ENCODE results near the gene MYO6.

Gene MYO6

DNA sequence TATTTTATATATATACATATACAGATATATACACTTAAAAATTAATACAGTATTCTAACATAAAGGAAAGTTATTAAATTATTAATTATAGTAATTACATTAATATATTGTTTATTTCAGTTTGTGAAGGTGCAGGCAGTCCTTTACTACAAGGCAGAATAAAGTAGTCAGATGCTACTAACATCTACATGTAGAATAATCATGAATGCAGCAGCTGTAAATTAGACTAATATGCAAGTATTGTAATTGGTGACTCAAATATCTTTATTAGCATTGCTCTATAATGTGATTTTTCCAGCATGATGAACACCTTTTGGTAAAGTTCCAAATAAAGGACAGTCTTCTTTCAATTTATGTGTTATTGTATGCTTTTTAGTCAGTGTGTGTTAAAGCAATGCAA is 17.3 kb downstream of the MYO6 start:
- no peak for DNase-seq (ENCODE audit: low spot score)

- no peak for DNase-seq (ENCODE audit: low spot score)
Measured at GRCh38 chr6:75770844-75771243, 21.8 kb downstream of the MYO6 start.

DNA sequence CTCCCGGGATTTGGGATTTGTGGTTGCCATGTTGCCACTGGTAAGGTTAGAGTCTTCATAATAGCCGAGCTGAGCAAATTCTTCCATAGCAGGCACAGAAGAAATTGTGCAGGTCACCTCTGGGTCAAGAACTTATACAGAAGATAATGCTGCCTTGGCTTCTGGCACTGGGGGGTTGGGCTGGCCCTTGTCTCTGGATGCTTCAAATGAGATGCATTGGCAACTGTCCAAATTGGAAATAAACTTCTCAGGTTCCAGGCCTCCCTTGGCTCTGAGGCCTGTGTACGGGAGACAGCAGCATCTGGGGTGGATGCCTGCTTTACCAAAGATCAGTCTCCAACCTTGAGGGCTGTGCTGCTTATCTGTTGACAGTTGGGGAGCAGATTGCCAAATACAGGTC is 26.2 kb downstream of the MYO6 start:
- no peak for DNase-seq (ENCODE audit: low spot score)

GRCh38 chr6:75776461-75776860 is 27.4 kb downstream of the MYO6 start:
- no peak for DNase-seq (ENCODE audit: low spot score)

GRCh38 chr6:75778757-75779156 is 29.7 kb downstream of the MYO6 start:
- DNase-seq (ENCODE audit: low spot score): no peak

GRCh38 chr6:75786152-75786551 is 37.1 kb downstream of the MYO6 start:
- no peak for DNase-seq (ENCODE audit: low spot score)

- no peak for DNase-seq (ENCODE audit: low spot score)
Measured at GRCh38 chr6:75788894-75789293, 39.9 kb downstream of the MYO6 start.

- DNase-seq (ENCODE audit: low spot score): no peak
Measured at GRCh38 chr6:75791881-75792280, 42.8 kb downstream of the MYO6 start.

- DNase-seq (ENCODE audit: low spot score): no peak
Measured at GRCh38 chr6:75794351-75794846, 45.4 kb downstream of the MYO6 start.

- DNase-seq (ENCODE audit: low spot score): no peak
Measured at GRCh38 chr6:75794954-75795739, 46.1 kb downstream of the MYO6 start.

- no peak for DNase-seq (ENCODE audit: low spot score)
Measured at GRCh38 chr6:75796723-75797122, 47.7 kb downstream of the MYO6 start.

DNA sequence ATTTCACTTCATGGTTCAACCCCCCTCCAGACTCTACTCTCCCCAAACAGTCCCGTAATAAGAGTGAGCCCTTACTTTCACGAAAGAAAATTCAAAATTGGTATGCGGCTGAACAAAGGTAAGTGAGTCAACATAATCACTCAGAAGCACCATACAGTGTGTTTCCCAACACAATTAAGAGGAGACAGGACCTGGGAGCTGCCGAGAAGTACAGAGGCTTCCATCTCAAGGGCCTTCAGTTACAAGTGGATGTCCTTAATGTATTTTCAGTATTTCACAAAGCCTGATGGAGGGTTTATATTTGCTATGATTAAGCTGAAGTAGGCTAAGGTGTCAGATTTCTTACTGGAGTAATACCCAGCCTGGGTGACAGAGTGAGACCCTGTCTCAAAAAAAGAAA is 51.1 kb downstream of the MYO6 start:
- no peak for DNase-seq (ENCODE audit: low spot score)

DNA sequence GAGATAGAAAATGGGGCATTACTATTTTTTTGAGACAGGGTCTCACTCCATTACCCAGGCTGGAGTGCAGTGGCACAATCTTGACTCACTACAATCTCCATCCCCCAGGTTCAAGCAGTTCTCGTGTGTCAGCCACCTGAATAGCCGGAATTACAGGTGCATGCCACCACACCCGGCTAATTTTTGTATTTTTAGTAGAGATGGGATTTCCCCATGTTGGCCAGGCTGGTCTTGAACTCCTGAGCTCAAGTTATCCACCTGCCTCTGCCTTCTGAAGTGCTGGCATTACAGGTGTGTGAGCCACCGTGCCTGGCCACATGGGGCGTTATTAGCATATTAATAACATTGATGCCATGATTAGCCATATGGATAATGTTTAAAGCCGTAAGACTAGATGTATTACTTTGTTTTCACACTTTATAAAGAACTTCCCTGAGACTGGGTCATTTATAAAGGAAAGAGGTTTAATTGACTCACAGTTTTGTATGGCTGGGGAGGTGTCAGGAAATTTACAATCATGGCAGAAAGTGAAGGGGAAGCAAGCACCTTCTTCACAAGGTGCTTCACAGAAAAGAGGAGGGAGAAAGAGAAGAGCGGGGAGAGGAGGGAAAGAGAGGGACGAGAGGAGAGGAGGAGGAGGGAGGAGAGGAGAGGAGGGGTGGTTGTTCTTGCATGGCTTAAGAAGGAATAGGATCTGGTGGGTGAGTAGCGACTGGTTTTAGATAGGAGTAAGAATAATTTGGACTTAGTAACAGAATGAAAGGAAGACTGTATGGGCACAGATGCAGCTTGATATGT is 51.9 kb downstream of the MYO6 start:
- no peak for DNase-seq (ENCODE audit: low spot score)

GRCh38 chr6:75802366-75802765 is 53.3 kb downstream of the MYO6 start:
- no peak for DNase-seq (ENCODE audit: low spot score)

- no peak for DNase-seq (ENCODE audit: low spot score)
Measured at GRCh38 chr6:75808507-75808906, 59.5 kb downstream of the MYO6 start.

GRCh38 chr6:75812560-75812959 is 63.5 kb downstream of the MYO6 start:
- DNase-seq (ENCODE audit: low spot score): no peak

- DNase-seq (ENCODE audit: low spot score): no peak
Measured at GRCh38 chr6:75813476-75814250, 64.6 kb downstream of the MYO6 start.

GRCh38 chr6:75815756-75816155 is 66.7 kb downstream of the MYO6 start:
- DNase-seq (ENCODE audit: low spot score): no peak

DNA sequence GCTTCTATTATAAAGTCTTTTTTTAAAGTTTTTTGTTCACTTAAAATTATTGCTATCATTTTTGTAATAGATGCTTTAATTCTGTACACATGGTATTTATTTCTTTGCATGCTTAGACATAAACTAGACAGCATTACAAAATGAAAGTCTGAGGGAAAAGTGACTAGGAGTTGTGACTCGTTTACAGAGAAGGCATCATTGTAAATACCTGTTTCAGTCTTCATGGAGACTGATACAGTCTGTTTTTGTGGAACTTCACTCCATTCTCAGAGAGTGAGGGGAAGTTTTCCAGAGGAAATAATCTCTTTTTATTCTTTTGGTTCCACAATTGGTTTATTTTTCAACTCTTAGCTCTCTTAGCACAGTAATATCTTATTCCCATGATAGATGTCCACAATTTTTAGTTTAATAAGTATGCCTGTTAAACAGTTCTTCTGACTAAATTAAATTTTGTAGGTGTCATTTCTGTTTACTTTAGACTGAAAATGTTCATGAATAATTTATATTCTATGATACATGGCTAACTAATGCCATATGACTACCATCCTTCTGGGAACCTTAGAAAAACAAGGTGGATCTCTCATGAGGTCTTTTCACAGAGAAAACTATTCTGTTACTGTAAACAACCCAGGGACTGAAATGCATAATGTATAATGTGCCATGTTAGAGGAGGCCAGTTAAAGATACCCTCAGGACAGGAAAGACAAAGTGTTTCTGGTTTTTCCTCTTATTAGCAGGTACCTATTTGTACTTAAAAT is 69.2 kb downstream of the MYO6 start:
- no peak for DNase-seq (ENCODE audit: low spot score)

DNA sequence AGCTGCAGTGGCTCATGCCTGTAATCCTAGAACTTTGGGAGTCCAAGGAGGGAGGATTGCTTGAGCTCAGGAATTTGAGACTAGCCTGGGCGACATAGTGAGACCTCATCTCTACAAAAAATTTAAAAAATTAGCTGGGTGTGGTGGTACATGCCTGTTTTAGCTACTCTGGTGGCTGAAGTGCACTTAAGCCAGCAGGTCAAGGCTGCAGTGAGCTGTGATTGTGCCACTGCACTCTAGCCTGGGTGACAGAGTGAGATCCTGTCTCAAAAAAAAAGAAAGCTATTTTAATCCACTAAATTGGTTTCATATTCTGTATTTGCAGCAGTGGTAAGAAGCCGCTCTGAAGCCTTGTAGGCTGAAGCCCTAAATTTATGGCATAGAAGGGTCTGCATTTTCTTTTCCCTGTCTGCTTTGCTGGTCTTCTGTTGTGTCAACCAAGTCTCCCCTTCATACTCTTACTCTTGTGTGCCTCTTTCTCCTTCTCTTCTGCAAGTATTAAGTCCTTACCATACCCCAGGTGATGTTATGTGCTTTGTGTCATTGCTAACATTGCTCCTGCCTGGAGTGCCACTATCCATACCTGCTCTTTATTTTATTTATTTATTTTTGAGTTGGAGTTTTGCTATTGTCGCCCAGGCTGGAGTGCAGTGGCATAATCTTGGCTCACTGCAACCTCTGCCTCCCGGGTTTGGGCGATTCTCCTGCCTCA is 70.9 kb downstream of the MYO6 start:
- DNase-seq (ENCODE audit: low spot score): no peak

DNA sequence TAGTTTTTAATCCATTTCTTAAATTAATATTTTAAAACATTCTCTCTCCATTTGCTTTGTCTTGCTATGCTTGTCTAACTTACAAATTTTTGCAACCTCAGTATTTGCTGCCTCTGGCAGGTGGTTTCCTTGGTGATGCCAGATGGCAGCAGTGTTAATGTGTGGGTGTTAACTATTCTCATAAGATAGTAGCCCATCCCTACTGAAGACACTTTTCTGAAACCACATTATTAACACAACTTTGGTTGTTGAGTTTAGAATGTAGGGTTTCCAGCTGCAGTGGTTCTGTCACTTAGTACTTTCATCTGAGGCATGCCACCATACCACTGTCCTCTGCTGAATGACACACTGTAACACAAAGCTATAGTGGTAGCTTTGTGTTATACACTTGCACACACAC is 75.1 kb downstream of the MYO6 start:
- no peak for DNase-seq (ENCODE audit: low spot score)

Measured in hematopoietic multipotent progenitor cell treated with erythropoietin and hydrocortisone succinate and interleukin-3 and kit ligand, for 17 days (in vitro differentiated cells).